MM.1S (cell line): ENCODE results near the gene CCDC91.

ENCODE experiments used
- DNase-seq: peaks from one replicate; pipeline ENCODE4 v3.0.0-alpha.2; 2015
- H2AFZ ChIP-seq: fragments of 300-600 bp; sonication (generic); 2 replicates; pipeline ENCODE4 v1.6.0; 2016; ENCODE audit warnings: antibody characterized with exemption, low read length
- H3F3A ChIP-seq: fragments of 300-600 bp; sonication (generic); 2 replicates; pipeline ENCODE4 v1.6.1; 2016; ENCODE audit warnings: mild to moderate bottlenecking, antibody characterized with exemption, low read length, moderate library complexity, mixed read lengths; ENCODE audit not compliant: insufficient read depth
- H3K27ac ChIP-seq: fragments of 300-600 bp; sonication (generic); 2 replicates; pipeline ENCODE4 v1.5.1; 2016; ENCODE audit warnings: mild to moderate bottlenecking, low read length
- H3K27me3 ChIP-seq: fragments of 300-600 bp; sonication (generic); replicated peaks from 2 replicates; pipeline ENCODE4 v1.6.0; 2016; ENCODE audit warnings: low read length; ENCODE audit not compliant: insufficient read depth
- H3K36me3 ChIP-seq: fragments of 300-600 bp; sonication (generic); replicated peaks from 2 replicates; pipeline ENCODE4 v1.6.1; 2016; ENCODE audit warnings: mild to moderate bottlenecking, low read length, mixed read lengths; ENCODE audit not compliant: insufficient read depth
- H3K4me1 ChIP-seq: fragments of 300-600 bp; sonication (generic); 2 replicates; pipeline ENCODE4 v1.6.1; 2016; ENCODE audit warnings: low read length, mixed read lengths
- H3K4me2 ChIP-seq: fragments of 300-600 bp; sonication (generic); 2 replicates; pipeline ENCODE4 v1.6.0; 2016; ENCODE audit warnings: low read depth, low read length
- H3K4me3 ChIP-seq: fragments of 300-600 bp; sonication (generic); 2 replicates; pipeline ENCODE4 v1.5.1; 2016; ENCODE audit warnings: low read length, mixed read lengths
- H3K79me2 ChIP-seq: fragments of 300-600 bp; sonication (generic); 2 replicates; pipeline ENCODE4 v1.6.1; 2016; ENCODE audit warnings: mixed run types, low read length, mixed read lengths
- H3K9ac ChIP-seq: fragments of 300-600 bp; sonication (generic); 2 replicates; pipeline ENCODE4 v1.6.1; 2016; ENCODE audit warnings: low read length, mixed read lengths
- H3K9me2 ChIP-seq: fragments of 300-600 bp; sonication (generic); replicated peaks from 2 replicates; pipeline ENCODE4 v1.6.1; 2016; ENCODE audit warnings: mild to moderate bottlenecking, low read length, mixed read lengths; ENCODE audit not compliant: insufficient read depth
- H3K9me3 ChIP-seq: fragments of 300-600 bp; sonication (generic); replicated peaks from 2 replicates; pipeline ENCODE4 v1.6.1; 2016; ENCODE audit warnings: mild to moderate bottlenecking, low read length, mixed read lengths; ENCODE audit not compliant: insufficient read depth
- H4K20me1 ChIP-seq: fragments of 300-600 bp; sonication (generic); 2 replicates; pipeline ENCODE4 v1.6.1; 2016; ENCODE audit warnings: mild to moderate bottlenecking, low read length, moderate library complexity, mixed read lengths; ENCODE audit not compliant: insufficient read depth
- CTCF ChIP-seq: fragments of 300-600 bp; sonication (generic); IDR thresholded peaks from 2 replicates; pipeline ENCODE4 v1.5.1; 2016; ENCODE audit warnings: antibody characterized with exemption, low read length, mixed read lengths
- EZH2 ChIP-seq: fragments of 300-600 bp; sonication (generic); optimal IDR thresholded peaks from 2 replicates; pipeline ENCODE3; 2017; ENCODE audit warnings: low read depth, mild to moderate bottlenecking, antibody characterized with exemption, low read length, mixed read lengths
- EZH2phosphoT487 ChIP-seq: fragments of 300-600 bp; sonication (generic); IDR thresholded peaks from 2 replicates; pipeline ENCODE4 v1.6.1; 2018; ENCODE audit warnings: antibody characterized with exemption, low read length

CCDC91 gene

GRCh38 chr12:28223025-28223554 is 32.8 kb downstream of the CCDC91 start:
- no peaks in the 10 kb centered on the region for H3K9me2 ChIP-seq
- H3K4me2 ChIP-seq, result peak overlapping the region; percentile 56
- TF ChIP-seq CTCF (no peak), EZH2phosphoT487 (no peak), EZH2 (no peak)
- H3K9ac ChIP-seq, result no peak overlapping the region; the same call in 1 of the 2 replicates
- no peaks in the 10 kb centered on the region for H3K9me3 ChIP-seq
- no peaks in the 10 kb centered on the region for H3K36me3 ChIP-seq
- no peaks in the 10 kb centered on the region for H3K27me3 ChIP-seq
- peaks cover 10% of the 10 kb centered on the region; the same call in 1 of the 2 replicates for H3K79me2 ChIP-seq
- no peak overlapping the region for H2AFZ ChIP-seq
- peak; percentile 72 for DNase-seq
- H3K4me1 ChIP-seq, result peaks cover 34% of the 10 kb centered on the region
- H3K4me3 ChIP-seq, result 0 out of 2 replicates have a peak overlapping the region, but pooled peaks have one; percentile 6
- H3F3A ChIP-seq, result peaks cover 20% of the 10 kb centered on the region
- H4K20me1 ChIP-seq, result no peaks in the 10 kb centered on the region
- peak overlapping the region; percentile 25; the same call in 1 of the 2 replicates for H3K27ac ChIP-seq

- Histone ChIP-seq H3K79me2 (peaks cover 10% of the 10 kb centered on the region; the same call in 1 of the 2 replicates), H3K4me2 (peak overlapping the region; percentile 56; the same call in 1 of the 2 replicates), H3F3A (peaks cover 20% of the 10 kb centered on the region), H3K9me2 (no peaks in the 10 kb centered on the region), H3K27me3 (no peaks in the 10 kb centered on the region), H3K9ac (no peak overlapping the region; the same call in 1 of the 2 replicates), H2AFZ (no peak overlapping the region), H3K27ac (no peak overlapping the region), H3K4me1 (peaks cover 34% of the 10 kb centered on the region), H3K36me3 (no peaks in the 10 kb centered on the region), H4K20me1 (no peaks in the 10 kb centered on the region), H3K4me3 (0 out of 2 replicates have a peak overlapping the region, but pooled peaks have one; percentile 6), H3K9me3 (no peaks in the 10 kb centered on the region)
- peak; percentile 11 for DNase-seq
- TF ChIP-seq CTCF (no peak), EZH2 (no peak), EZH2phosphoT487 (no peak)
These were observed 33.6 kb downstream of the CCDC91 start for GRCh38 chr12:28223858-28224257.

GRCh38 chr12:28226705-28227104 is 36.4 kb downstream of the CCDC91 start:
- Histone ChIP-seq H3K27ac (peak overlapping the region; percentile 22; the same call in 1 of the 2 replicates), H3K36me3 (no peaks in the 10 kb centered on the region), H2AFZ (no peak overlapping the region), H4K20me1 (no peaks in the 10 kb centered on the region), H3K4me2 (peak overlapping the region; percentile 36; the same call in 1 of the 2 replicates), H3K27me3 (no peaks in the 10 kb centered on the region), H3K9me3 (no peaks in the 10 kb centered on the region), H3K79me2 (peaks cover 10% of the 10 kb centered on the region; the same call in 1 of the 2 replicates), H3F3A (peaks cover 20% of the 10 kb centered on the region), H3K4me1 (peaks cover 34% of the 10 kb centered on the region), H3K9ac (no peak overlapping the region), H3K4me3 (no peak overlapping the region), H3K9me2 (no peaks in the 10 kb centered on the region)
- peak; percentile 80 for DNase-seq
- TF ChIP-seq EZH2phosphoT487, result no peak
- no peak for TF ChIP-seq EZH2
- no peak for TF ChIP-seq CTCF
